Psoas muscle (tissue), 8 donors: ENCODE data around the gene LINGO3. TPM values are rescaled to one million over a fixed set of nuclear protein-coding genes. Genes with fewer than 3 reads are reported as not detected.

ENCODE experiments used
- ATAC-seq, 4 donors: fragments of 200-7000 bp; cut with Tn5 transposase; one replicate each; pipeline ENCODE4 v1.9.1; 2020; ENCODE audit warnings: moderate library complexity in 3 of 4, mild to moderate bottlenecking in 2 of 4
- DNase-seq, 2 donors: peaks; one replicate each; pipeline ENCODE4 v3.0.0-alpha.2; 2020
- H3K27ac ChIP-seq: fragments of 200-600 bp; one replicate; pipeline ENCODE4 v1.8.0; 2022
- H3K27me3 ChIP-seq, 3 donors: fragments of 200-600 bp in 1 of 3; one replicate each; pipeline versions ENCODE4 v1.6.1 to v1.8.0; 2013 to 2022; ENCODE audit warnings: low read length in 2 of 3, mild to moderate bottlenecking in 2 of 3, moderate library complexity in 1 of 3; ENCODE audit not compliant: insufficient read depth in 3 of 3
- H3K36me3 ChIP-seq, 2 donors: fragments of 200-600 bp in 1 of 2; one replicate each; pipeline versions ENCODE4 v1.6.1 to v1.8.0; 2013 to 2022; ENCODE audit warnings: low read depth in 1 of 2, mild to moderate bottlenecking in 1 of 2, moderate library complexity in 1 of 2; ENCODE audit not compliant: insufficient read depth in 1 of 2
- H3K4me1 ChIP-seq: fragments of 200-600 bp; one replicate; pipeline ENCODE4 v1.8.0; 2022
- H3K4me3 ChIP-seq: fragments of 200-600 bp; one replicate; pipeline ENCODE4 v1.8.0; 2022; ENCODE audit warnings: mild to moderate bottlenecking
- H3K9me3 ChIP-seq: fragments of 200-600 bp; one replicate; pipeline ENCODE4 v1.8.0; 2022
- WGBS, 3 donors: extraction: QIAGEN DNeasy Blood & Tissue Kit; methylation state at CpG; one replicate each; pipeline versions ENCODE4 v1.1.6 to v1.1.7; 2013; 5-methylcytosine and 5-hydroxymethylcytosine counted together
- intact Hi-C, 2 donors: fragments of 100-400 bp; cut with DNase I; formaldehyde crosslinking; loops; one replicate each; pipeline versions ENCODE4 v1.11.0 to v1.14.2; 2022
- polyA plus RNA-seq, 3 donors: library from polyadenylated mRNA; stranded (reverse); fragments of 200-250 nt; gene quantifications; one replicate each; pipeline ENCODE4 v1.2.3, GENCODE V29; 2013
- total RNA-seq, 4 donors: library from RNA; stranded (reverse); fragmentation: NEBNext Ultra II Directional in 2 of 4; extraction: Animal tissue kit (Norgen Biotek cat#: 25700) in 2 of 4; gene quantifications; one replicate each; pipeline versions ENCODE4 v1.2.1 to v1.2.4, GENCODE V29; 2021 to 2023
- TF ChIP-seq, protein P1 (sequence below): fragments of 200-600 bp; IDR thresholded peaks from one replicate; pipeline ENCODE4 v1.8.0; 2022; ENCODE audit warnings: antibody characterized with exemption
- donor health status: healthy with polysubstance abuse.
- donor health status: DM: no; HTN: no; CAD: no; lungs with moderate emphysema.
- donor health status: Bipolar disorder and iron deficiency.
- donor health status: healthy.
- donor health status: DM: yes; HTN: yes; CAD: no.
- donor health status: DM: no; HTN: no; CAD: no.
- donor health status: DM: no; HTN: no; CAD: no.
- donor health status: DM: yes; HTN: yes; CAD: no.

LINGO3 gene
- total and polyA plus RNA-seq, 7 donors, result 0.04 TPM; not detected in 6

DNA sequence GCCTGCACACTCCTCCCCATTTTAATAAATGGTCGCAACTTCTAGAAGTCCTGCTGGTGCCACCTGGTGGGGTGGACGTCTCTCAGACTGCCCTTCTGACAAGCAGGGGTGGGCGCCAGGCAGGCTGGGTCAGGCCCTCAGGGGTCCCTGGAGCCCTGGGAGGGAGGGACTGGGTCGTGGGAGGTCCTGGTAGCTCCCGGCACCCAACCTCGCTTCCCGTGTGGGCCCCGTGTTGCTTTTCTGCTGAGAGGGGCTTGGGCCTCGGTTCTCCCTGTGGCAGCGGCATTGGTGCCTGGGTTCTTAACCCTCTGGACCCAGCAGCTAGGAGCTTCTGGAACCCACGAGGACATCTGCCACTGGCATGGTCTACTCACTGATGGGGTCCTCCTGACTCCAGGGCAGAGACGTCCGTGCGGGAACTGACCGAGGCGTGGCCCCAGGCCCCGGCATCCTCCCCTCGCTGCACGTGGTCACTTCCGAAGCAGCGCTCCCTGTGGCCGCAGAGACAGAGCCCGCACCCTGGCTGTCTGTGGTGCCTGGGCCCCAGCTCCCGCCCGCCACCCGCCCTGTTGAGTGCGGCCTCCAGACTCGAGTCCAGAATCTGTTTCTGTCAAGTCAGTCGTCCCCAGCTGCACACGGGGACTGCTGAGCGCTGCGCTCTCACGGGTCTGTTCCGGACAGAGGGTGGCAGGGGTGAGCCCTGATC lies 46.1 kb upstream of the LINGO3 start:
- no peak overlapping the region for H3K4me3 ChIP-seq
- H3K9me3 ChIP-seq, result no peaks in the 10 kb centered on the region
- H3K27ac ChIP-seq, result no peak overlapping the region
- H3K4me1 ChIP-seq, result peaks cover 9% of the 10 kb centered on the region
- DNase-seq, result no peak
- no peaks in the 10 kb centered on the region for H3K27me3 ChIP-seq
- 91 to 93% (median 92%) methylated on average over 30 to 34 of the region's 34 CpGs for WGBS, 3 donors
- intact Hi-C loops, result no loop called here
- peaks cover 0 to 44% of the 10 kb centered on the region in 2 donors for H3K36me3 ChIP-seq
- TF ChIP-seq, protein P1, sequence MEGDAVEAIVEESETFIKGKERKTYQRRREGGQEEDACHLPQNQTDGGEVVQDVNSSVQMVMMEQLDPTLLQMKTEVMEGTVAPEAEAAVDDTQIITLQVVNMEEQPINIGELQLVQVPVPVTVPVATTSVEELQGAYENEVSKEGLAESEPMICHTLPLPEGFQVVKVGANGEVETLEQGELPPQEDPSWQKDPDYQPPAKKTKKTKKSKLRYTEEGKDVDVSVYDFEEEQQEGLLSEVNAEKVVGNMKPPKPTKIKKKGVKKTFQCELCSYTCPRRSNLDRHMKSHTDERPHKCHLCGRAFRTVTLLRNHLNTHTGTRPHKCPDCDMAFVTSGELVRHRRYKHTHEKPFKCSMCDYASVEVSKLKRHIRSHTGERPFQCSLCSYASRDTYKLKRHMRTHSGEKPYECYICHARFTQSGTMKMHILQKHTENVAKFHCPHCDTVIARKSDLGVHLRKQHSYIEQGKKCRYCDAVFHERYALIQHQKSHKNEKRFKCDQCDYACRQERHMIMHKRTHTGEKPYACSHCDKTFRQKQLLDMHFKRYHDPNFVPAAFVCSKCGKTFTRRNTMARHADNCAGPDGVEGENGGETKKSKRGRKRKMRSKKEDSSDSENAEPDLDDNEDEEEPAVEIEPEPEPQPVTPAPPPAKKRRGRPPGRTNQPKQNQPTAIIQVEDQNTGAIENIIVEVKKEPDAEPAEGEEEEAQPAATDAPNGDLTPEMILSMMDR, result no peak
- ATAC-seq, result no peak

DNA sequence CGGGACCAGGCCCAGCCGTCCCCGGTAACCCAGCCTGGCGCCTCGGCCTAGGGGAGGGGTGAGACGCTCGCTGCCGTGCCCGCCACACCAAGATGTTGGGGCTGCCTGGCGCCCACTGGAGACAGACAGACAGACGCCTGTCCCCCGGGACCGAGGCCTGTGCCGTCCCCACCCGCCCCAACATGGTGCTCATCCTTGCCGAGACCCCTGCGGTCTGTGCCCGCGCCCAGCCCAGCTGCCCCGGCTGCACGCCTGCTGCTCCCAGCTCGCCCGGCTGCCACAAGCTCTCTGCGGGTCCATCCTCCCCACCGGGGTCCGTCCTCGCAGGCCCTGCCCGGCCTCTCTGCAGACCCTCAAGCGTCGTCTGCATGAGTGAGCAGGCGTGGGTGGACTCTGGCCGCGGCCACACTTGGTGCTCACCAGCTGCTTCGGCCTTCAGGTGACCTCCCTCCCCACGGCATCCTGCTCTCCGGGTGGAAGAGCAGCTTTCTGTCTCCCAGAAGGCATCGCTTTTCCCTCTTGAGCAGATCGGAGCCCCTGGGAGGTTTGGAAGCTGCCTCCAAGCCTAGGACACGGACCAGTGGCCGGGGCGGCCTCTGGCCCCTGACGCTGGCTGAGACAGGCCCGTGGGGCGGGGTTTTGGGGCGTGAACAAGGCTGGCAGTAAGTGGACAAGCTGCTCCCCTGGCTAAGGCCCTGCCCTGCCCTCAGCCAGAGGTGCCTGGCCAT lies 45.4 kb upstream of the LINGO3 start:
- TF ChIP-seq, protein P1, result no peak
- no peak overlapping the region for H3K4me3 ChIP-seq
- WGBS, 3 donors, result 89 to 91% (median 90%) methylated on average over 35 to 45 of the region's 45 CpGs
- intact Hi-C loops, result no loop called here
- H3K4me1 ChIP-seq, result peaks cover 9% of the 10 kb centered on the region
- no peaks in the 10 kb centered on the region for H3K27me3 ChIP-seq
- DNase-seq (no peak), ATAC-seq (no peak)
- H3K36me3 ChIP-seq, result peaks cover 0 to 44% of the 10 kb centered on the region in 2 donors
- no peak overlapping the region for H3K27ac ChIP-seq
- H3K9me3 ChIP-seq, result no peaks in the 10 kb centered on the region

DNA sequence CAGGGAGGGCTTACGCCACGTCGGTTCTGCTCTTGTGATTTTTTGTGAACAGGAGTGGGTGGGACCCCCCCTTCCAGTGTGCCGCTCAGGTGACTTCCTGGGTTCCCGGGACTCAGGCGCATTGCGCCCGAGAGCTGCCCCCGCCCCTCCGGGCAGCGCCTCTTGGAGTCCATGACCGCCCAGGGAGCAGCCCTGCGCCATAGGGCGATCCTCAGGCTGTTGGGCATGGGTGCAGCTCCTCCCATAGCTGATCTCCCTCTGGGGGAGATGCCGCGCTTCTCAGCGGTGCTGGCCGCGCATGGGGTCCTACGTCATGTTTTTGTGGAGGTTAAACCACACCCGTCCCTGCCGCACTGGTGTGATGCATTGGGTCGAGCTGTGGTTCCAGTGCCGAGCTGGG lies 44.2 kb upstream of the LINGO3 start:
- H3K36me3 ChIP-seq, result peaks cover 0 to 44% of the 10 kb centered on the region in 2 donors
- ATAC-seq (no peak), DNase-seq (peak in 1 of 2 donors; percentile 45)
- no peaks in the 10 kb centered on the region for H3K9me3 ChIP-seq
- H3K4me1 ChIP-seq, result peaks cover 9% of the 10 kb centered on the region
- H3K4me3 ChIP-seq, result no peak overlapping the region
- no peaks in the 10 kb centered on the region for H3K27me3 ChIP-seq
- 92 to 93% (median 92%) methylated on average over 24 of the region's 24 CpGs for WGBS, 3 donors
- intact Hi-C loops, result no loop called here
- H3K27ac ChIP-seq, result no peak overlapping the region
- TF ChIP-seq, protein P1, result no peak

DNA sequence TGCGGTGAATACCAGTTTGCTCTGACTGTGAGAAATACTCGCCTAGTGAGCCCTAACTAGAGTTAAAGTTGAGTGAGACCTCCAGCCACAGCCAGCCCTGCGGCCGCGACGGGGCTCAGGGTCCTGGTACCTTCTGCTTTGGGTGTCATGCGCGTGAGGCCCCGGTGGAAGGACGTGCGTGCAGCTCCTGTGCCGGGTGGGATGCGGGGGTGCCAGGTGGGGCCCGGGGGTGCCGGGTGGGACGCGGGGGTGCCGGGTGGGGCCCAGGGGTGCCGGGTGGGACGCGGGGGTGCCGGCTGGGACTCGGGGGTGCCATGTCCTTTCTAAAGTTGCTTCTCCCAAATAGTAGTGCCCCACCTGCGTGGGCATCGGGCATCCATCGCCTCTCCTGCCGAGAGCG lies 43.6 kb upstream of the LINGO3 start:
- intact Hi-C loops, result no loop called here
- H3K36me3 ChIP-seq, result peaks cover 0 to 47% of the 10 kb centered on the region in 2 donors
- WGBS, 3 donors, result 95 to 100% (median 95%) methylated on average over 23 to 28 of the region's 28 CpGs

More for the DNA sequence above, 43.6 kb upstream of the LINGO3 start:
- Histone ChIP-seq H3K27me3 (no peaks in the 10 kb centered on the region), H3K4me3 (no peak overlapping the region), H3K4me1 (peaks cover 9% of the 10 kb centered on the region), H3K27ac (no peak overlapping the region), H3K9me3 (no peaks in the 10 kb centered on the region)
- TF ChIP-seq, protein P1, result no peak
- no peak for ATAC-seq
- peak in 1 of 2 donors; percentile 53 for DNase-seq
